Esophagus muscularis mucosa (tissue), 3 donors: ENCODE results near the gene ABCB4.

Experiments
- POLR2A ChIP-seq: fragments of 450-650 bp; IDR thresholded peaks from one replicate; pipeline ENCODE4 v1.6.1; 2017; ENCODE audit warnings: antibody characterized with exemption, moderate library complexity, mild to moderate bottlenecking, low read depth
- POLR2AphosphoS5 ChIP-seq, 2 donors: sonication (generic); formaldehyde crosslinking; IDR thresholded peaks; one replicate each; pipeline ENCODE4 v1.6.1; 2017; ENCODE audit warnings: antibody characterized with exemption in 2 of 2
- TF ChIP-seq, protein P1 (sequence below), 3 experiments: fragments of 200-600 bp in 2 of 3; fragments of 450-650 bp in 1 of 3; sonication (generic) in 2 of 3; IDR thresholded peaks; one replicate each; pipeline ENCODE4 v1.5.1; 2017 to 2019; ENCODE audit warnings: antibody characterized with exemption in 3 of 3, mild to moderate bottlenecking in 2 of 3, moderate library complexity in 1 of 3

GRCh38 chr7:87479951-87480350, 4.5 kb upstream of the ABCB4 start:
- TF ChIP-seq POLR2AphosphoS5 (IDR thresholded peaks at IDR 0.05) (no peak), POLR2A (no peak)
- TF ChIP-seq, protein P1, sequence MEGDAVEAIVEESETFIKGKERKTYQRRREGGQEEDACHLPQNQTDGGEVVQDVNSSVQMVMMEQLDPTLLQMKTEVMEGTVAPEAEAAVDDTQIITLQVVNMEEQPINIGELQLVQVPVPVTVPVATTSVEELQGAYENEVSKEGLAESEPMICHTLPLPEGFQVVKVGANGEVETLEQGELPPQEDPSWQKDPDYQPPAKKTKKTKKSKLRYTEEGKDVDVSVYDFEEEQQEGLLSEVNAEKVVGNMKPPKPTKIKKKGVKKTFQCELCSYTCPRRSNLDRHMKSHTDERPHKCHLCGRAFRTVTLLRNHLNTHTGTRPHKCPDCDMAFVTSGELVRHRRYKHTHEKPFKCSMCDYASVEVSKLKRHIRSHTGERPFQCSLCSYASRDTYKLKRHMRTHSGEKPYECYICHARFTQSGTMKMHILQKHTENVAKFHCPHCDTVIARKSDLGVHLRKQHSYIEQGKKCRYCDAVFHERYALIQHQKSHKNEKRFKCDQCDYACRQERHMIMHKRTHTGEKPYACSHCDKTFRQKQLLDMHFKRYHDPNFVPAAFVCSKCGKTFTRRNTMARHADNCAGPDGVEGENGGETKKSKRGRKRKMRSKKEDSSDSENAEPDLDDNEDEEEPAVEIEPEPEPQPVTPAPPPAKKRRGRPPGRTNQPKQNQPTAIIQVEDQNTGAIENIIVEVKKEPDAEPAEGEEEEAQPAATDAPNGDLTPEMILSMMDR (IDR thresholded peaks at IDR 0.05), result no peak
